Measurements from ENCODE around the gene SCAP.

DNA sequence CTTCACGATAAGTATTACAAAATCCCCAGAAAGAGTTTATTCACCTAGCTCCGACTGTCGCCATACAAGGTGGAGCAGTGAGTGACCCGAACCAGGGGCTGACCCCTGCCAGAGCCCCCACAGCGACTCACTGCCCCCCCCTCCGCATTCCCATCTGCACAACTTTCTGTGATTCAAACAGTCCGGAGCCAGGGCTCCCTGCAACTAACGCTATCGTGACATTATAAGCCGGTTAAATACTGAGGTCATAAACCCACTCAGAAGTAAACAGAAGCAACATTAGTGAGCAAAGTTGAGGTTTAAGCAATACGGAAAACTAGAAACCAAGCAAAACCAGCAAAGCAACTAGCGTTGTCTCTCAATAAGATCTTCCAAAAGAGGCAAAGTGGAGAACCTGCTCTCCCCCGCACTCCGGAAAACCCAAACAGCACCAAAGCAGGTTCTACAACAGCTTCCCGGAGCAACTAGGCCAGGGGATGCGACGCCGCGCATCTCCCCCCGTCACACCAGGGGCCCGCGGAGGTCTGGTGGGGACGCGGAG is 642 bp downstream of the SCAP start:
- TF ChIP-seq CTCF (IDR thresholded peaks at IDR 0.05) (no peak), POLR2A (IDR thresholded peaks at IDR 0.05) (no peak), EP300 (IDR thresholded peaks at IDR 0.05) (no peak)
